GM18526 (cell line): ENCODE measurements around the gene KCP.

Experiments
- POLR2A ChIP-seq: IDR thresholded peaks from 3 replicates; pipeline ENCODE4 v1.6.1; 2011; ENCODE audit not compliant: insufficient read length; ENCODE audit errors: extremely low read depth

KCP gene

DNA sequence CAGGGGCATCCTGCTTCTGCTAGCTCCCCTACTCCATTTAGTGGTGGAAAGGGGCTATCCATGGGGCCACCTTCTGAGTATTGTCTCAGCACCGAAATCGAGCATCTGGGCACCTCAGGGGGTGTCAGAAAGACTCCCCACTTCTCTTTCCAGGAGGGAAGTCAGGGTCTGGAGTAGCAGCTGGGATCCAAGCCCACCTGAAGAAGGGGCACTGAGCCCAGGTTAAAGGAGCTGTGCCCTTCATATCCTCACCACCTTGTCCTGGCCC is 77.7 kb downstream of the KCP start:
- no peak for TF ChIP-seq POLR2A

DNA sequence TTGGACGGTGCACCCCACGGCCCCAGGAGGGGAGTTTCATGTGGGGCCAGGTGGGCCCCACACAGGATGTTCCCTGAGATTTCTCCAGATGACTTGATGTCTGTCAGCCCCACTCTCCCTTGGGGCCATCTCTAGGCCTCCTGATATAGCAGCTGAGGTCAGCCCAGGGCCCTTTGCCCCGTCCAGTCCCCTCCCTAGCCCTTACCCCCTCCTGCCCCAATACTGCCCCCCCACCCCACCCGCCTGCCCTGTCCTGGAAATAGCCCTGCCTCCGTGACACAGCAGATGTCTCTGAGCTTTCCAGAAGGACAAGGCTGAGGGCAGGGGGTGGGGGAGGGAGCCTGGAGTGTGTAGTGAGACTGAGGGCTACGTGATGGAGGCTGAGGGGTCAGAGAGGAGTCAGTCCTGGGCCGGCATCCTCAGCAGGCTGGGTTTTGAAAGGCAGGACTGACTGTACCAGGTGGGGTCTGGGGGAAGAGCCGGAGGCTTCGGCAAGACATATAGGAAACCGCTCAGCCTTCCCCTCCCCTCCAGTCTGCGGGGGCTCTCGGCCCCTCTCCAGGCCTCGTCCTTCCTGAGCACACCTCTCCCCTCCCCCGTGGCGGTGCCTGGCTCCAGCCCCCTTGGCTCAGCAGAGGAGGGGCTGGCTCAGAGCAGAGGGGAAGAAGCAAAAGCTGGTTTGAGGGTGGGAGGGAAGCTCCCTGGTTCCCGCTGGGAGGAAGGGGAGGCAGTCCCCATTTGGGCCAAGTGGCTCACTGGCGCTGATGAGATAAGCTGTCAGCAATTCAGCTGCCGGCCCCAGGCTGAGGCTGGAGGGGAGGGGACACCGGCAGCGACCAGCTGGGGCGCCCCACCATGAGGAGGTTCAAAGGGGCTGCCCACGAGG is 78.3 kb downstream of the KCP start:
- no peak for TF ChIP-seq POLR2A

DNA sequence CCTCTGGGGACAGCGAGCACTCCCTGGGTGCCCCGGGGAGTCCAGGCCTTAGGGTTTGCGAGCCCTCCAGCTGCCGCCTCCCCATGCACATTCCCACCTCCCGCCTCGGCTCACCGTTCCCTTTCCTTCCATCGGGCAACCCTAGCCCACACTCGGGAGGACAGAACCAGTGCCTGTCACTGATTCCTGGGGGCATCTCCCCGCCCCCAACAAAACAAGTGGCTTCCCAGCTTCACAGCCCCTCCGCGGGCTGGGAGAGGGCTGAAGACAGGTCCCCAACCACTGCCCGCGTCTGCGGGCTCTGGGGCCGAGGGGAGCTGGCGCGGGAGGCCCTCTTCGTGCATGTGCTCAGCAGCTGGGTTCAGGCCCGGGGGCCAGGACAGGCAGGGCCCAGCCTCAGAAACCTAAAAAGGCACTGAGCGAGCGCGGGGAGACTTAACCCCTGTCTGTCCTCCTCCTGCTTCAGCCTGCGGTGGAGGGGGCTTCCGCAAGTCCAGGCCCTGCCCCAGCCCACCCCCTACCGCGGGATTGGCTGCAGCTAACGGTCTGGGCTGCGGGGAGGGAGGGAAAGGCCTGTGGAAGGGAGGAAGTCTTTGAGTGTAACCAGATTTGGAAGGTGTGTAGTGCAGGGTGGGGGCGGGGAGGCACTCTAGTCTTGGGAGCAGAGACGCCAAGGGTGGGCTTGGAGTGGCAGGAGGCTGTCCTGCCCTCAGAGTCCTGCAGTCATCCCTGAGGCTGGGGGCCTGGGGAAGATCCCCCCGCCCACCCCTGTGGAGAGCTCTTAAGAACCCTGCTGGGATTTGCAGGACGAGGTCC is 79.1 kb downstream of the KCP start:
- no peak for TF ChIP-seq POLR2A

DNA sequence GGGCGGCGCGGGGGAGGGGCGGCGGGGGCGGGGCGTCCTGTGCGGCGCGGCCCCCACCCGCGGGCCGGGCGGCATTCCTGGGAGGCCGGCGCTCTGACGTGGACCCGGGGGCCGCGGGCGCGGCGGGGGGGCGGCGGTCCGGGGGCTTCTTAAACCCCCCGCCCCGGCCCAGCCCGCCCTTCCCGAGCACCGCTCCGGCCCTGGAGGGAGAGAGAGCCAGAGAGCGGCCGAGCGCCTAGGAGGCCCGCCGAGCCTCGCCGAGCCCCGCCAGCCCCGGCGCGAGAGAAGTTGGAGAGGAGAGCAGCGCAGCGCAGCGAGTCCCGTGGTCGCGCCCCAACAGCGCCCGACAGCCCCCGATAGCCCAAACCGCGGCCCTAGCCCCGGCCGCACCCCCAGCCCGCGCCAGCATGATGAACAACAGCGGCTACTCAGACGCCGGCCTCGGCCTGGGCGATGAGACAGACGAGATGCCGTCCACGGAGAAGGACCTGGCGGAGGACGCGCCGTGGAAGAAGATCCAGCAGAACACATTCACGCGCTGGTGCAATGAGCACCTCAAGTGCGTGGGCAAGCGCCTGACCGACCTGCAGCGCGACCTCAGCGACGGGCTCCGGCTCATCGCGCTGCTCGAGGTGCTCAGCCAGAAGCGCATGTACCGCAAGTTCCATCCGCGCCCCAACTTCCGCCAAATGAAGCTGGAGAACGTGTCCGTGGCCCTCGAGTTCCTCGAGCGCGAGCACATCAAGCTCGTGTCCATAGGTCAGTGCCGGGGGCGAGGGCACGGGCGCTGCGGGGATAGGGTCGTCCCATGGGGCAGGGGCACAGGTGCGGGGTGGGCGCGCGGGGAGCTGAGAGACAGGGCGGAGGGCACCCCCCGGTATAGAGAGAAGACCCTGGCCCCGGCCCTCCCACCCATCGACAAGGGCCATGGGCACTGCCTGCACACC is 80.0 kb downstream of the KCP start, which contains the start of gene FLNC:
Gene FLNC (plus strand): TSS at position 176 of the 947 bp plus-strand sequence. CDS start 232 bp downstream, at position 408.
- no peak for TF ChIP-seq POLR2A

DNA sequence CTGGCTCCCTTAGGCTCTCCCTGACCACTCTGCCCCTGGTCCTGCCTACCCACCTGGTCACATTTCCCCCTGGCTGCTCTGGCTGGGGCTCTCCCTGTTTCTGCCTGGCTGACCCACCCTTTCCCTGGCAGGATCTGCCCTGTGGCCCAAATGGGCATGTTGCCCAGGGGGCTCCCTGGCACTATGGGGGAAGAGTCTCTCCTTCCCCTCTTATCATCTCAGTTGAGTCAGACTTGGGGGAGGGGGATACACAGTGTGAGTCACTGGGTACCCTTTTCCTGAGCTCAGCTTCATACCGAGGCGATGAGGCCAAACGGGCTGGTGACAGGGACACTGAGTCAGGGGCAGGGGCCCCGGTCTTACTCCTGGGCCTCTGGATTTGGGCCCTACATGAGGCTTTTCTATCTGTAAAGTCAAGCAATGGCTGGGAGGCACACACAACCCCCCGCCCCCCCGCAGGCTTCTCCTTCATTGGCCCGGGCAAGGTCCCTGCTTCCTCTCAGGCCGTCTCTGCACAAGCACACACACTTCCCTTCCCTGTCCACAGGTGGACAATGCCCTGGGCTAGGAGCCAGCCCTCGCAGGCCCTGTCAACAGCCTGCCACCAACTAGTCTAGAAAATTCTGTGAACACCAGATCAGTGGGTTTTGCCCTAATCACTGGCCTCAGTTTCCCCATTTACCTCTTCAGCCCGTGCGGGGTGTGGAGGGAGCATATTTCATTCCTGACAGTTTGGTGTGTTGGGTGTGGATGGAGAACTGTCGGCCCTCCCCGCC is 80.9 kb downstream of the KCP start:
- no peak for TF ChIP-seq POLR2A

DNA sequence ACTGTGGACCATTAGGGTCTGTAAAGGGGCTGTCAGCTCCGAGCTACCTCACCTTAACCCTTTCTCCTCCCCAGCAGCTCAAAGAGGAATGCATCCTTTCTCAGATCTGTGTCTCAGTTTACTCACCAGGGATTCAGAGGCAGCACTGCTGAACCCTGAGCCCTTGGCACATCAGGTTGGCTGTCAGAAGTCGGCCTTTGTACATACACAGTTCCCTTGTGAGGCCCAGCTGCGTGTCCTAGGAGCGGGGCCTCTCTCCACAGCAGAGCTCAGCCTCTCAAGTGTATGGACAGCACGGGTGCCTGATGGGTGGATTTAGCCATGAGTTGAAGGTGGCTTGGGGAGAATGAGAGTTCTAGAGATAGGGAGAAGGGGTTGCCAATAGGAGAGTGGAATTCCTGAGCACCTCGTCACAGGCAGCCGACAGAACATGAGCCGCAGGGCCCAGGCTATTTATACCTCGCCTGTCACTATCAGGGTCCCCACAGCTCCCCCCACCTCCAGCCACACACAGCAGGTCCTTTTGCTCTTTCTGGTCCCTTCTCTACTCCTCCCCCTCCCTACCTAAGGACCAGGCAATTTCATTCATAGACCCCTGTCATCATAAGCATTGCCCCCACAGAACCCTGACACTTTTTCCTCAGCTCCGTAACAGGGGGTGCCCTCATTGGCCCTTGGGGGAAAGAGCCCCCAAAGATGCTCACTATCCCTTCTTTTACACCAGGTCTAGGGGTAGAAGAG is 82.4 kb downstream of the KCP start:
- TF ChIP-seq POLR2A: no peak

DNA sequence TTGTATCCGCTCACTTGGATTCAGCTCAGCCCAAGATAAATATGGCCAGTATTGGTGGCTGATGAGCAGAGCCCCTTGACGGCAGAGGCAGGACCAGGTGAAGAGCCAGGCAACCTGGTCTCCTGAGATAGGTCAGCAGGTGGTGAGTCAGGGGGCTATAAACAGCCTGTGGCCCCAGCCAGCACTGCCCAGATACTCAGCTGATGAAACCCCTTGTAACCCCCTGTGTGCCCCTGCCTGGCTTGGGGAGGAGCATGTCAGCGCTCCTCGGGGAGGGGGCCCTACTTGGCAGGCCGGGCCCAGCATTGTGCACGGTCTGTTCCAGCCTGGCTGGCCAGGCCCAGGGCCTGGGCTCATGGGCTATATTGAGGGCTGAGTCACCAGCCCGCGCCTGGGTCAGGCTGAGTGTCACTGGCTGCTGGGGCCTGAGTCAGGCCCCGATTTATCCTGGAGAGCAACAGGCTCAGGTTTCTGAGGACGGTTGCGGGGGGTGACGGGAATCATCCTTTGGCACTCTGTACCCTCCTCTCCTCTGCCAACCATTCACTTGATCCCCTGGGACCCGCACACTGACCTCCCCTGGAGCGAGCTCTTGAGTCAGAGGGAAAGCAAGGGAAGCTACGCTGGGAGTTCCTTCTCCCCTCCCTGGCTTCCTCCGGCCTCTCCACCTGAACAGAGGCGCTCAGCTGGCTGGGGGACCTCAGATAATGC is 83.1 kb downstream of the KCP start:
- no peak for TF ChIP-seq POLR2A

DNA sequence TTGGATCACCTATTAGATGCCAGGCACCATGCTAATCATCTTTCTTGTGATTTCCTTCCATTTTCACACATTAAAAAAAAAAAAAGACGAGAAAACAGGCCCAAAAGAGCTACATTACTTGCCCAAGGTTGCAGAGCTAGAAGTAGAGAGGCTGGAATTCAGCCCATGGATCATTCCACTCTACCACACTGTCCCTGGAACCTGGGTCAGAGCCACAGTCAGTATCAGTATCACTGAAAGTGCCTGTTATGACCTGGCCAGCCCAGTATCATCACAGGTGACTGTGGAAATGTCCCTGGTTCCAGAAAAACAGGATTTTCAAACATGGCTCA is 83.6 kb downstream of the KCP start:
- no peak for TF ChIP-seq POLR2A
